ENCODE results near the gene GP2.

DNA sequence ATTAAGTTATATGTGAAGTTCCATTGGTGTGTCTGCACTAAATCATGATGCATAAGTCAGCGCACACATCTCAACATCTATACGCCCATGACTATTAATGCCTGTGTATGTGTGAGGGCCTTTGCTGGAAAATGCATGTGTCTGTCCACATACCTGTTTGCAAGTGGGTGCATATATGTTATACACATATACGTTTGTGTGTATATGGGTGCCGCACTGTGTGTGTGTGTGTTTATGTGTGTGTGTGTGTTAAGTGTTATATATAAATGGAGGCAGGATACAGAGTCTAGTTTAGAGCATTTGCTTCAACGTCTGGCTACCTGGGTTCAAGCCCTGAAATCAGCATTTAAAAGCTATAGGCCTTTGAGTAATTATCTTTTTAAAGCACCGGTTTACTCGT is 19.5 kb downstream of the GP2 start:
- TF ChIP-seq CTCF (IDR thresholded peaks at IDR 0.05) (no peak), POLR2A (IDR thresholded peaks at IDR 0.05) (no peak)

Data from right lobe of liver (tissue), 4 donors.